RWPE1 (cell line): Measurements from ENCODE around the gene FAM118A.
A peak's percentile ranks its signal among the peaks of the same experiment; 100 is the strongest.
"Not testable (repeated sequence)": the region's sequence is repeated elsewhere in the genome, so short reads cannot be mapped to it uniquely, and the experiment has no call there.

ENCODE experiments used
- CTCF ChIA-PET: fragments of 350-600 bp; sonication (Branson Sonifier 250); formaldehyde crosslinking; extraction: SDS; loops from one replicate; lab custom pipeline; 2021; lab: Yijun Ruan, JAX
- POLR2A ChIA-PET: fragments of 400-600 bp; formaldehyde crosslinking; extraction: SDS; loops from one replicate; lab custom pipeline; 2020; ENCODE audit warnings: antibody characterized with exemption; ENCODE audit not compliant: low non-redundant PET; lab: Yijun Ruan, JAX
- DNase-seq: peaks from one replicate; pipeline ENCODE4 v3.0.0; 2012; ENCODE audit warnings: low spot score
- H3K27ac ChIP-seq: fragments of 450-650 bp; 2 replicates; pipeline ENCODE4 v1.5.1; 2017
- CTCF ChIP-seq: fragments of 450-650 bp; conservative IDR thresholded peaks from 2 replicates; pipeline ENCODE4 v1.5.1; 2017; ENCODE audit warnings: low read depth, mild to moderate bottlenecking

The FAM118A gene

GRCh38 chr22:45340323-45340722 lies 30.6 kb downstream of the FAM118A start:
- no peak overlapping the region for H3K27ac ChIP-seq
- CTCF ChIA-PET = interaction anchor here (0.7 kb wide), 1 partner anchor 1399 kb away, joined by 8 read pairs; no protein-coding TSS in a partner anchor
- POLR2A ChIA-PET = interaction anchor here (0.6 kb wide), 1 partner anchor 438 kb away, joined by 3 read pairs; no protein-coding TSS in a partner anchor
- TF ChIP-seq CTCF = no peak
- DNase-seq = no peak

GRCh38 chr22:45341498-45341897 lies 31.8 kb downstream of the FAM118A start:
- ChIA-PET CTCF (no interaction called here), POLR2A (no interaction called here)
- no peak for TF ChIP-seq CTCF
- H3K27ac ChIP-seq = no peak overlapping the region
- no peak for DNase-seq

- no peak for DNase-seq
- ChIA-PET POLR2A (no interaction called here), CTCF (no interaction called here)
- TF ChIP-seq CTCF = no peak
- H3K27ac ChIP-seq = no peak overlapping the region
These were observed 33.4 kb downstream of the FAM118A start for GRCh38 chr22:45343143-45343542.

GRCh38 chr22:45344334-45344733 lies 34.6 kb downstream of the FAM118A start:
- POLR2A ChIA-PET = no interaction called here
- TF ChIP-seq CTCF = no peak
- H3K27ac ChIP-seq = no peak overlapping the region
- no peak for DNase-seq
- CTCF ChIA-PET = no interaction called here

- POLR2A ChIA-PET = no interaction called here
- no peak for DNase-seq
- no peak overlapping the region for H3K27ac ChIP-seq
- no peak for TF ChIP-seq CTCF
- CTCF ChIA-PET = no interaction called here
These were observed 40.2 kb downstream of the FAM118A start for GRCh38 chr22:45349916-45350315.

GRCh38 chr22:45351956-45352355 lies 42.2 kb downstream of the FAM118A start:
- CTCF ChIA-PET = no interaction called here

GRCh38 chr22:45352757-45353156 lies 43.0 kb downstream of the FAM118A start:
- peak; percentile 10 for DNase-seq
- H3K27ac ChIP-seq = not testable (repeated sequence)

More at GRCh38 chr22:45351956-45352355, 42.2 kb downstream of the FAM118A start:
- H3K27ac ChIP-seq = no peak overlapping the region
- no peak for TF ChIP-seq CTCF
- DNase-seq = no peak
- POLR2A ChIA-PET = no interaction called here

More at GRCh38 chr22:45352757-45353156, 43.0 kb downstream of the FAM118A start:
- POLR2A ChIA-PET, CTCF ChIA-PET: not testable (repeated sequence)
